Hematopoietic multipotent progenitor cell (in vitro differentiated cells): ENCODE data around the gene TYW1. TPM values are rescaled to one million over a fixed set of nuclear protein-coding genes. Genes with fewer than 3 reads are reported as not detected.
"Not testable (repeated sequence)": the region's sequence is repeated elsewhere in the genome, so short reads cannot be mapped to it uniquely, and the experiment has no call there.

ENCODE experiments used
- DNase-seq, 3 donors: peaks; one replicate each; pipeline ENCODE4 v3.0.0-alpha.2; 2011 to 2015; ENCODE audit warnings: low read depth in 2 of 3, low spot score in 2 of 3
- total RNA-seq: library from RNA; depleted of rRNA; stranded (reverse); fragments of >200 nt; gene quantifications from one replicate; pipeline ENCODE4 v1.2.3, GENCODE V29; 2012

TYW1 gene
- total RNA-seq, 1 donor: 12.7 TPM

DNA sequence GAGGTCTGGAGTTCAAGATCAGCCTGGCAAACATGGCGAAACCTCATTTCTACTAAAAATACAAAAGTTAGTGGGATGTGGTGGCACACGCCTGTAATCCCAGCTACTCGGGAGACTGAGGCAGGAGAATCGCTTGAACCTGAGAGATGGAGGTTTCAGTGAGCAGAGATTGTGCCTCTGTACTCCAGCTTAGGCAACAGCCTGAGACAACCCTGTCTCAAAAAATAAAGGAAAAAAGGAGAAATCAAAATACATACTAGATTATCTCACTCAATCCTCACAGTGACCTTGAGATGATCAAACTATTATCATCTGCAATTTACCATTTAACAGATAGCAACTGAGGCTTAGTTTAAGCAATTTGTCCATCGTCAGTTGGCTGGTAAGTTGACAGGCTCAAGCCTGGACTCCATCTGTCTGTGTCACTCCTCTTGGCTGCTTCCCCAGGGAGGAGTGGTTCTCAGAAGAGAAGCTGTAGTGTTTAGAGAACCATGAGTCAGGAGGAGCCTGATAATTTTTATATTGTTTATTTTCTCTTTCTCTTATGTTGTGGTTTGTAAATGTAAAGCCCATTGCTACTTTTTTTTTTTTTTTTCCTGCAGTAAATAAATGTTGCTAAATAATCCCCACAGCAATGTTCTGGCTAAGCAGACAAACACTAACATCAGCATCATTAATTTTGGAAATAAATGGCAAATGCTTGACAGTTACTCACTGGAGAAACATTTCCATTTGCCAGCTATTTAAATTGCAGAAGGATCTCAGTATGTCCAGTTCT is 46.3 kb downstream of the TYW1 start:
- DNase-seq: peak in 2 of 3 donors; percentile 12 to 47

DNA sequence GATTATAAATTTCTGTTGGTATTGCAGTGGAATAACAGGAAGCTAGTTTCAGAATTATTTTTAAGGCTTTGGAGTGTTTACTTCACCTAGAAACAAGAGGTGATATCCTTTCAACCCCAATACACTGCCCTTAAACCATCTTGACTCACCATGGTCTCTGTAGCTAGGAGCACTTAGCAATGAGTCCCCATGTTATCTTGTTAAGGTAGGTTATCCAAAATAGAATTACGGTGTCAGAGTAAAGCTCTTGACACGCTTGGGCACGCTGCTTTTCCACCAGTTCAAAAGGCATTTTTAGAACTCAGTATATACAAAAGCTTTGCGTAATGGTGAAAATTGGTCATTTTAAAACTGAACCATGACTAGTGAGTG is 46.9 kb downstream of the TYW1 start:
- DNase-seq: not testable (repeated sequence)

DNA sequence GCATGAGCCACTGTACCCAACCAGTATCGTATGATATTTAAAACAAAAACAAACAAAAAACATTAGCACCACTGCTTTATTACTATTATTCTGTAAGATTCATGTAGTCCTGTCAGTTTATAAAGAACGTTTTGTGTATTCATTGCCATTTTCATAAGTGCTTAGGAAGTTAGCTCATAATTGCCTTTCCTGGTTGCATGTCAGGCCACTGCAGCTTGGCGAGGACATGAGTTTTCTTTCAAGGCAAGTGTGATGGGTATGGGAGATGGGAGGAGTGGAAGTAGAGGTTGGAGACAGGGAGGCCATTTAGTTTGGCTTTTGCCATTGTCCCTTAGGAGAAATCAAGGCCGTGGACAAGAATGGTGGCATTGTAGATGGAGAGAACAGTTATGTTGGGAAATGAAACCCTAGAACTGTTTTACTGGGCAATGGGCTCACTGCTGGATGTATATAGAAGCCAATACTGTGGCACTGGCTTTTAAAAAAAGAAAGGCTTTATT is 48.9 kb downstream of the TYW1 start:
- DNase-seq: no peak

DNA sequence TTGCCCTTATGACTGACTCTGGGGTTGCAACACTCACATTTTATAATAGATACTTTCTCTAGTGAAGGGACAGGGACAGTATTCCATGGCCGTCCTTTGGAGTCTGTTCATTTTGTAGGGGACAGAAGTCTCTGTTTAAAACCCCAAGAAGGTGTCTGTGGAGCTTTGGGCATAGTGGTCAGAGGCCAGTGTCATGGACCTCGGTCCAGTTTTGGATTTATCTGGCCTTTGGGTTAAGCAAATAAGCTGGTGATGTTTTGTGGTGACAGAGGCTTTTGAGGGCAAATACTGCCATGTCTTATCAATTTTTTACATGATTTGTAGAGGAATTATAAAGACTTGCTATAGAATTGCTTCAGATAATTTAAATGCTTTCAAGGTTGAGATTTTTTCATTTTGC is 50.2 kb downstream of the TYW1 start:
- not testable (repeated sequence) for DNase-seq

DNA sequence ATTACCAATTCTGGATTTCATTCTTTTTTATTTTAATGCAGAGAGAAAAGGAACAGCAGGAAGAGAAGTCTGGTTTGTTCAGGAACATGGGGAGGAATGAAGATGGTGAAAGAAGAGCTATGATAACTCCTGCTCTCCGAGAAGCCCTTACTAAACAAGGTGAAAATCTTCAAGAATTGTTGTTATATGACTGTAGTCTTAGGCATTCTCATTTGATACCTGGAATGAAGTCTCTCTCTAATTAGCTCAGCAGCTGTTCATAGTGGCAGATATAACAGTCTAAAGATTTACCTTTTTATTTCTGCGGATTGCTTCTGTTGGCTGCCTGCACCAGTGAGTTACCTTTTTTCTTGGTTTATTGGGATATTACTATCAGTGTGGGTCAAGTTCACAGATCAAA is 53.3 kb downstream of the TYW1 start:
- DNase-seq: not testable (repeated sequence)

DNA sequence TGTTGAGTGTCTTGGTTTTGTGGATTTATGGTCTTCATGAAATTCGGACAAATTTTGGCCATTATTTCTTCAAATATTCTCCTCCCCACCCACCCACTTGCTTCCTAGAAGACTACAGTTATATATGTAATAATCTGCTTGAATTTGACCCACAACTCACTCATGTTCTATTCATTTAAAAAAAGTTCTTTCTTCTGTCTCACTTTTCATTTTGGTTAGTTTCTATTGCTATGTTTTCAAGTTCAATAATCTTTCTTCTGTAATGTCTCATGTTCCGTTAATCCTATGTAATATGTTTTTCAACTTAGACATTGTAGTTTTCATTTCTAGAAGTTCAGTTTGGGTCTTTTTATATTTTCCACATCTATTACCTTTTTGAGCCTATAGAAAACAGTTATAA is 55.5 kb downstream of the TYW1 start:
- not testable (repeated sequence) for DNase-seq

DNA sequence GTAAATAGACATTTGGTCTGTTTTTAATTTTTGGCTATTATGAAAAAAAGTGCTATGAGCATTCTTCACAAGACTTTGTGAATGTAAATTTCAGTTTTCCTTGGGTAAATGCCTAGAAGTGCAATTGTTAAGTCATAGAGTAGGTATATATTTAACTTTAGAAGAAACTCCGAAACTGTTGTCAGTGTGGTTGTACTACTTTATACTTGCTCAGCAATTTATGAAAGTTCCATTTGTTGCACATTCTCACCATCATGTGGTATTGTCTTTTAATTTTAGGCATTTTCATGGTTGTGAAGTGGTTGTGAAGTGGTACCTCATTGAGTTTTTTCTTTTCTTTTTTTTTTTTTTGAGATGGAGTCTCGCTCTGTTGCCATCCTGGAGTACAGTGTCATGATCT is 60.0 kb downstream of the TYW1 start:
- DNase-seq: no peak

DNA sequence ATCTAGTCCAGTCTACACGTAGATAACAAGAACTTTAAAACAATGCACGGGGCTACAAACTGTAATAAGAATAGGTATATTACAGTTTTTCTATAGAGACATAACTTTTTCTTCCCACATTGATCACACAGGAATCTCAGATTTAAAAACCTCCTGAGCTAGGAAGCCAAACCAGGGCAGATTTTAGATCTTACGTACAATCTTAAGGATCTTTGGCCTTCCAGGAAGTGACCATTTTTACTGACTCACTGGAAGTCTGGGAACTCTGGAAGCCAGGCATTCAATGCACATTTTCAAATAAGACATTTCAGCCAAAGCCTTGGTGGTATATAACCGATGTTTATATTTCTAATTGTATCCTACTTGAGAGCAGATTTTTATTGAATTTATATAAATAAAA is 64.7 kb downstream of the TYW1 start:
- not testable (repeated sequence) for DNase-seq

DNA sequence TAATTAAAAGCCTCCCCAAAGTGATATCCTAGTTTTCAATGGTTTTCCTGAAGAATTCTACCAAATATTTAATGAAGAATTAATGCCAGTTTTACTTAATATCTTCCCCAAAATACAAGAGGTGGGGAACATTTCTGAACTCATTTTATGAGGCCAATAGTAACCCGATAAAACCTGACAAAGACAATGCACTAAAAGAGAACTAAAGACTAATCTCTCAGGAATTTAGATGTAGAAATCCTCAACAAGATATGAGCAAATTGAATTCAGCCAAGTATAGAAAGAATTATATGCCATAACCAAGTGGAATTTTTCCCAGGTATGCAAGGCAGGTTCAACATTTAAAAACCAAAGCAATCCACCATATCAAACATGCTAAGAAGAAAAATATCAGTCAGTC is 66.2 kb downstream of the TYW1 start:
- DNase-seq: not testable (repeated sequence)

DNA sequence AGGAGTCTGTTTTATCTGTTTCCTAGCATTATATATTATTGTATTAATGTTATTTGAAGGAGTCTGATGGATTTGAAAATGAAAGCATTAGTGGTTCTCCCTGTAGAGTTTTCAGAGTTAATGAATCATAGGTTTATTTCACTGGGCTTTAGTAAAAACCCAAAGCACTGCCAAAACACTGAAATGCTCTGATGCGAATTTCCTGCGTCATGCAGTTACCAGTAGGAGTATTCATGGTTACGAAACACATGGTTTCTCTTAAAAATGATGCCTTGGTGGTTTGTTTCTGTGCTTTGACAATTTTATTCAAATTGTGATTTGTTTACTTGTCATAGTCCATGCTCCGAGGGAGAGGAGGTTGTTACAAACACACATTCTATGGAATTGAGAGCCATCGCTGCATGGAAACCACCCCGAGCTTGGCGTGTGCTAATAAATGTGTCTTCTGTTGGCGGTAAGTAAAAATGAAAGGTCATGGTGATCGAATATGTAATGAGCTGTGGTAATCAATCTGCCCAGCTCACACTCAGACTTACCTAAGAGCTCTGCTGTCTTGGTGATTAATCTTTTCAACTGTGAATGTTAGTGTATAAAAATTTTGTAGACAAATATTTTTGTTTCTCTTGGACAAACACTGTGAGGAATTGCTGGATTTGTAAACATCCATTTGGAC is 70.5 kb downstream of the TYW1 start:
- not testable (repeated sequence) for DNase-seq

DNA sequence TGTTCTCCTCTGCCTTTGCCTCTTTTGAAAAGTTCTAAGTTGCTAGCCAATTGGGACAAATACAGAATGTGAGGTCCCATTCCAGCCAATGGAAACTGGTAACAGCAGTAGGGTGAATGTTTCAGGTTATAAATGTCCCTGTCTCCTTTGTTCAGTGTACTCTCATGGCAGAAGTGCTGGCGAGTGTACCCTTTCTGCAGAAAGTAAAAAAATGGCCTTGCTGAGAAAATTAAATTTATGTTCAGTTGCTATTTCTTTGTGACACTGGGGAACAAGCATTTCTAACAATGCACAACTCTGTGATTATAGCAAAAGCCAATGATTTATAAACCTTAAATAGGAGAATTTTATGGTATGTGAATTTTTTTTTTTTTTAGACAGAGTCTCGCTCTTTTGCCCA is 79.5 kb downstream of the TYW1 start:
- peak in 1 of 3 donors; percentile 3 for DNase-seq

DNA sequence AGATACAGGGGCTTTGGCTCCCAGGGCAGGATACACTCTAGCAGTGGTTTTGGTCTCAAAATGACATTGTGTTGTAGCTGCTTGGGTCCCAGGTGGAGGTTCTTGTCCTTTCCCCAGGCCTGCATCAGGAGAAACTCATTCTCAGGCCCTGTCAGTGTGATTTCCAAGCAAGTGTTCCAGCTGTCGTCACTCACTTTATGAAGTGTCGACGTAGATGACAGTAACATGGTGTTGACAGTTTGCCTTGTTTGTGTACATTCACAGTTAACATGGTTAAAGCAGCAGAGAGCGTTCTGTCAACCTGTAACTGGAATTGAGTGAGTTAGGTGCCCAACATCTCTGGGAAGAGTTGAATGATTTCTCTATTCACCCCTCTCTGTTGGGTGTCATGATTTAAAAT is 86.2 kb downstream of the TYW1 start:
- DNase-seq: not testable (repeated sequence)

DNA sequence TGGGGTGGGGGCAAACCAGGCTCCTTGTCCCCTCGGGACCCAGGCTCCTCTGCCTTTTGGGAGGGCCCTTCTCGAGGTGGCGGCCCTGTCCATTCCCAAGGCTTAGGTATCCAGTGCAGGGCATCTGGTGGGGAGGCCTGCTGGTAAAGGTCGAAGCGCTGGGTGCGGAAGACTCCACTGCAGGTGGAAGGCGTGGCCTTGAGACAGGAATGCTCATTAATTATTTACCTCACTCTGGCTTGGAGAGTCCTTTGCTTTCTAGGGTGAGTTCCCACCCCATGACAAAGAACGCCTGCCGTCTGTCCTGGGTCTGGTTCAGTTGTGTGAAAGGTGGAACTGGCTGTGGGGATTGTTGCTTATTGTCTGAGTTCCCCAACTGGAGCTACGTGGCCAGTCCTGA is 92.6 kb downstream of the TYW1 start:
- DNase-seq: not testable (repeated sequence)

DNA sequence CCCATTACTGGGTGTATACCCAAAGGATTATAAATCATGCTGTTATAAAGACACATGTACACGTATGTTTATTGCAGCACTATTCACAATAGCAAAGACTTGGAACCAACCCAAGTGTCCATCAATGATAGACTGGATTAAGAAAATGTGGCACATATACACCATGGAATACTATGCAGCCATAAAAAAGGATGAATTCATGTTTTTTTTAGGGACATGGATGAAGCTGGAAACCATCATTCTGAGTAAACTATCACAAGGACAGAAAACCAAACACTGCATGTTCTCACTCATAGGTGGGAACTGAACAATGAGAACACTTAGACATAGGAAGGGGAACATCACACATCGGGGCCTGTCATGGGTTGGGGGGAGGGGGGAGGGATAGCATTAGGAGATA is 94.4 kb downstream of the TYW1 start:
- not testable (repeated sequence) for DNase-seq

DNA sequence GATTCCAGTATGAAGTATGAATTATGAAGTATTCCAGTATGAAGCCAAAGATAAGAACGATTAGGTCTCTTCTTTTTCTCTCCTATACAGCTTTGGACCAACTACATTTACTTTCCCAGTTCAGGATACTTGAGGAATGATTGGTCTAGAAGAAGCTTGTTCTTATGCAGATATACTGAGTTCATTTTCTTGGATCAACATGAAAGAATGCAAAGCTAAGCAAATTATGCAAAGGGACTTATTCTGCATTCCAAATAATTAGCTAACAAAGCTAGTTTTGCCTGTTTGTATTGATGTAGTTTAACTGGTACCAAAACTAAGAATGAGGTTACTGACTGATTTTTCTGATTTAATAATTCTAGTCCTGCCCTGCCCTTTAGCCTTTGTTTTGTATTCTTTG is 101.4 kb downstream of the TYW1 start:
- not testable (repeated sequence) for DNase-seq

DNA sequence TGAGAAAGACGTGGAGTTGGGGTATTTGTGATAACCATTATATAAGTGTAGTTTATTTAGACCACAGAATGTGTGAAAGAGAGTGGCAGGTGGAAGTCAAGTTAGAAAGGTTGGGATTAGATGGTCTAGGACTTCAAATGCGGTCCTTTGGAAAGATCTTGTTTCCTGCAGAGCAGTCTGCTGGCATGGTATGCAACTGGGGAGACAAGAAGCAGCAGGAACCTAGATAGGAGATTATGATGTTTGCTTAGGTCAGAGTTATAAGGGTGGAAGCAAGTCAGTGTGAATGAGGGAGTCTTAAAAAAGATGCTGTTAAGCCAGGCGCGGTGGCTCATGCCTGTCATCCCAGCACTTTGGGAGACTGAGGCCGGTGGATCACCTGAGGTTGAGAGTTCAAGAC is 102.8 kb downstream of the TYW1 start:
- DNase-seq: not testable (repeated sequence)

DNA sequence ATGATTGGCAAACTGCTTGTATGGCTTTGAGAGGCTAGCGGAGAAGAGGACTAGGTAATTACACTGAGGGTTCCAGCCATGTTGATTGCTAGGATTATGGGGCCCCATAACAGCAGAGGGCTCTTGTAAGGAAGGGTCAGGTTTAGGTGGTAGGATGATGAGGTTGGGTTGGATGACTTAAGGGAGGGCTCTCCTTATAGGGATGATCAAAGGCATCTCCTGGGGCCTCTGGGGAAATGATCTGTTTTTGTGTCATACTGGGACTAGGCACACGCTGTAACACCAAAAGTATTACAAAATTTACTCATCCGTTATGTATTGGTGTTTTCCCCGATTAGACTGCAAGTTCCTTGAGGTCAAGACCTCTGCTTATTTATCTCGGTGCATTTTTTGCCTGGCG is 103.4 kb downstream of the TYW1 start:
- not testable (repeated sequence) for DNase-seq

DNA sequence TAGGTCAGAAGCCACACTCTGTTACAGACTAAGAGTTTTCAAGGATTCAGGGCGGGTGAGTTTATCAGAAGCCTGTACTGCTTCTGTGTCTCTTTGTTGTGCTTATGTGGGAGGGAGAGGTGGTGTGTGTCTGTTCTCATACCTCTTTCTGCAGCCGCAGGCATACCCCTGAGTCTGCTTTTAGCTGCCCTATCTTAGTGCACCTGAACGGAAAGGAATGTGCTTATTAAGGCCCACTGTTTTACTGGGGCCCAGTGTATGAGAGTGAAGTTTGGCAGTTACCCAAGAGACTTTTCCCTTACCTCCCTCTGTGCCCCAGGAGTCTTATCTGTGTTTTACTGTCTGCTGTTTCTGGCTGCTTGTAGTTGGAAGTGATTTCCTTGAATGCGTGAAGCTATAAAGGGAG is 104.3 kb downstream of the TYW1 start:
- DNase-seq: no peak

DNA sequence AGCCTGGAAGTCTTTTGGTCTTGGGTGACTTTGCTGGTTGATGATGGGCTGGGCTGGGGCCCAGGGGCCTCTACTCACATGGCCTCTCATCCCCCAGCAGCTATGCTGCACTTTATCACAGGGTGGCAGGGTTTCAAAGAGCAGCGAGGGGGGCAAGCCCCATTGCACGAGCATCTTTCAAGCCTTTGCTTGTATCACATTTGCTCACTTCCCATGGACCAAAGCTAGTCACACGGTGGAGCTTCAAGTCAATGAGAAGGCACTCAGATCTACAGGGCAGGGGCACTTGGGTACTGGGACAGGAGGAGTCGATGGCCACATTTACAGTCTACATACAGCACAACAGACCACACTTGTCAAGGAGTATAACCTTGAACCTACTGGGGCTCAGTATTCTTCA is 108.3 kb downstream of the TYW1 start:
- DNase-seq: not testable (repeated sequence)

DNA sequence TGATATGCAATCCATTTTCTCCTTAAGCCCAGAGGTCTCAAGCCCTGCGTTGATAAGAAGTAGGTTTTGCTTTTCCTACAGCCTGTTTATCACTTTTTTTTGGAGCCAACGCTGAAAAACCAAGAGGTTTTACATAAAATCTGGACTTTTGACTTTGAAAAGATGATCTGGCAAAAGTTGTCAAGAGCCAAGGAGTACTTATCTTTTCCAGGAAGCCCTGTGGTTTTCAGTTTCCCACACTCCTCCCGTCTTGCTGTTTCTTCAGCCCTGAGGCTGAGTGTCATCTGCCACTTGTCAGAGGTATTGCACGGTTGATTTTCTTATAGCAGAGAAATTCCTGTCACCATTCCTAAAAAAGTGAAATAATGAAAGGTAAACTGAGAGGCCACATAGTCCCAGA is 108.7 kb downstream of the TYW1 start:
- DNase-seq: peak in 1 of 3 donors; percentile 3

DNA sequence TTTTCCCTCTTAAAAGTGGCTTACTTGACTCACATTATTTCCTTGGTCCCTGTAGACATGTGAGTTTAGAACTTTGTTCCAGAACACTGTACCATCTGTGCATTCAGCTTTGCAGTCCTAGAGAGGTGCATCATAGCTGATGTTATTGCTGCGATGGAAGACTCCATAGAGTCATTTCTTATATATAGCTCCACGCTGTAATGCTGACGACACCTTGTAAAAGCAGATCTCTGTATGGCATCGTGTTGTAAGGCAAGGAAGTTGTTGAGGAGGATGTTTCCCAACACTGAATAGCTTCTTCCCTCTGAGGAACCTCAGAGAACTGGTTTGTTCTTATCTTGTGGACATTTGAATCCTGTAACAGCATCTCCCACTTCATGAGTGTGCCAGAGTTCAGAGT is 109.6 kb downstream of the TYW1 start:
- DNase-seq: not testable (repeated sequence)

DNA sequence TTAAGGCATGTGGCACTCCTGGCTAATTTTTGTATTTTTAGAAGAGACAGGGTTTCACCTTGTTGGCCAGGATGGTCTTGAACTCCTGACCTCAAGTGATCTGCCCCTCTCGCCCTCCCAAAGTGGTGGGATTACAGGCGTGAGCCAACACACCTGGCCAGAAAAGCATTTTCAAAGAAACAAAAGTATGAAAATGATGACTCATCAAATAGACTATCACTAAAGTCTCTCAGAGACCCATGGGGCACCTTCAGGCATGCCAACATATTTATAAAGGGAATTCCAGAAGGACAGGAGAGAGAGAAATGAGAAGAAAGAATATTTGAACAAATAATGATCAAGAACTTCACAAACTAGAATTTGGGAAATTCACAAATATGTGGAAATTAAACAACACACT is 114.7 kb downstream of the TYW1 start:
- DNase-seq: not testable (repeated sequence)
